Smooth muscle cell of the umbilical artery (primary cell): Measurements from ENCODE around the gene IFIT5. TPM values are rescaled to one million over a fixed set of nuclear protein-coding genes. Genes with fewer than 3 reads are reported as not detected.

ENCODE experiments used
- total RNA-seq: library from RNA; depleted of rRNA; stranded (reverse); fragments of >200 nt; gene quantifications from 2 replicates; pipeline ENCODE4 v1.2.3, GENCODE V29; 2014

IFIT5 gene
- 18.4 and 19.7 TPM in 2 replicates for total RNA-seq

GRCh38 chr10:89414146-89414878, at the start of gene IFIT5:
IFIT5 (plus strand) TSS chr10:89414568; CDS start chr10:89414799, 231 bp downstream.

GRCh38 chr10:89377705-89378637, 36.4 kb upstream of the IFIT5 start, which contains the start of gene IFIT1B:
IFIT1B (plus strand) TSS chr10:89378056; CDS start chr10:89378136, 80 bp downstream.

GRCh38 chr10:89391907-89392756, 22.2 kb upstream of the IFIT5 start, which contains the start of gene IFIT1:
IFIT1 (plus strand) TSS chr10:89392623; CDS start chr10:89392713, 90 bp downstream.

Other genes starting within 250 kb of the IFIT5 start
- gene CH25H, start 207.3 kb upstream of the IFIT5 start, total RNA-seq = not detected in 2 replicates
- 64.1 and 98.9 TPM in 2 replicates for gene LIPA, start 162.8 kb upstream of the IFIT5 start, total RNA-seq
- 1.9 and 2.4 TPM in 2 replicates for gene IFIT2, start 112.5 kb upstream of the IFIT5 start, total RNA-seq
- gene IFIT3, start 86.6 kb upstream of the IFIT5 start, total RNA-seq = 5.9 and 7.2 TPM in 2 replicates
- gene IFIT1B, start 36.5 kb upstream of the IFIT5 start, total RNA-seq = not detected in 2 replicates
- gene IFIT1, start 21.9 kb upstream of the IFIT5 start, total RNA-seq = 2.8 and 4.8 TPM in 2 replicates
- 0.14 TPM in 1 of 2 replicates, not detected in the other for gene SLC16A12, start 121.0 kb downstream of the IFIT5 start, total RNA-seq
- 9.8 and 12.3 TPM in 2 replicates for gene PANK1, start 230.7 kb downstream of the IFIT5 start, total RNA-seq